GM10266 (cell line): ENCODE measurements around the gene NOSTRIN.
"Not testable (repeated sequence)": the region's sequence is repeated elsewhere in the genome, so short reads cannot be mapped to it uniquely, and the experiment has no call there.

Experiments
- DNase-seq: peaks from one replicate; pipeline ENCODE4 v3.0.0; 2012; ENCODE audit errors: extremely low spot score
- TF ChIP-seq, protein P1 (sequence below): IDR thresholded peaks from 2 replicates; pipeline ENCODE4 v1.5.1; 2012; ENCODE audit warnings: mild to moderate bottlenecking, low read depth; ENCODE audit not compliant: control insufficient read depth, insufficient read depth; ENCODE audit errors: missing control alignments

Gene NOSTRIN

DNA sequence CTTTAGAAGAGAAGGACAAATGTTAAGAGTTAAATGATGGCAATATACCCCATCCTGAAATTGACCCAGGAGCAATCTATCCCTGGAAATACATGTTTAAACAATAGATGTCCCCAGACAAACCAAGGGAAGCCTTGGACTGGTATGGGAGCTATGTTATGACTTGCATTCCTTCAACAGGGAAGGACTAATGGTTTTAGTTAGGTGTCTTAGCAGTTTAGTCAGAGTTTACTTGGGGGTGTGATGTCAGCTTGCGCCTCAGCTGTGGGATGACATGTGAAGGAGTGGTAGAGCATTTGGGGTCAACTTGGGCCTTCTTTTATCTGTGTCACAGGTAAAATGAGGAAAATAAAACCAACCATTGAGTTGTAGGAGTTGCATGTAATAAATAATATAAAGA is 51.0 kb downstream of the NOSTRIN start:
- no peak for DNase-seq
- TF ChIP-seq, protein P1, sequence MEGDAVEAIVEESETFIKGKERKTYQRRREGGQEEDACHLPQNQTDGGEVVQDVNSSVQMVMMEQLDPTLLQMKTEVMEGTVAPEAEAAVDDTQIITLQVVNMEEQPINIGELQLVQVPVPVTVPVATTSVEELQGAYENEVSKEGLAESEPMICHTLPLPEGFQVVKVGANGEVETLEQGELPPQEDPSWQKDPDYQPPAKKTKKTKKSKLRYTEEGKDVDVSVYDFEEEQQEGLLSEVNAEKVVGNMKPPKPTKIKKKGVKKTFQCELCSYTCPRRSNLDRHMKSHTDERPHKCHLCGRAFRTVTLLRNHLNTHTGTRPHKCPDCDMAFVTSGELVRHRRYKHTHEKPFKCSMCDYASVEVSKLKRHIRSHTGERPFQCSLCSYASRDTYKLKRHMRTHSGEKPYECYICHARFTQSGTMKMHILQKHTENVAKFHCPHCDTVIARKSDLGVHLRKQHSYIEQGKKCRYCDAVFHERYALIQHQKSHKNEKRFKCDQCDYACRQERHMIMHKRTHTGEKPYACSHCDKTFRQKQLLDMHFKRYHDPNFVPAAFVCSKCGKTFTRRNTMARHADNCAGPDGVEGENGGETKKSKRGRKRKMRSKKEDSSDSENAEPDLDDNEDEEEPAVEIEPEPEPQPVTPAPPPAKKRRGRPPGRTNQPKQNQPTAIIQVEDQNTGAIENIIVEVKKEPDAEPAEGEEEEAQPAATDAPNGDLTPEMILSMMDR: no peak

DNA sequence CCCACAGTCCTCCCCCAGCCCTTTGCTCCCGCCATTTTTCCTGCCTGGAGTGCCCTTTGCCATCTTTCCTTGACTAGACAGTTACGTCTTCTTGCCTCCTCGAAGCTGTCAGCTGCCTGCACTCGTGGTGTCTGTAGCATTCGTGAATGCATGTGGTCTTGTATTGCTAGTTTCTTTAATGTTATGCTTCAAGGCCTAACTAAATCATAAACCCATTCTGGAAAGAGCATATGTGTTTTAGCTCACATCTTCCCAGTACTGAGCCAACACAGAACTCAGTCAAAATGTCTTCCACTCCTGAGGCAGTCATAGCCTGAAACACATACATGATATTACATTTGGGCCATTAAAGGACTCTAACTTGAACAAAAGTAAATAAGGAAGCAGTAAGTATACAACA is 52.2 kb downstream of the NOSTRIN start:
- no peak for DNase-seq
- TF ChIP-seq, protein P1: no peak

DNA sequence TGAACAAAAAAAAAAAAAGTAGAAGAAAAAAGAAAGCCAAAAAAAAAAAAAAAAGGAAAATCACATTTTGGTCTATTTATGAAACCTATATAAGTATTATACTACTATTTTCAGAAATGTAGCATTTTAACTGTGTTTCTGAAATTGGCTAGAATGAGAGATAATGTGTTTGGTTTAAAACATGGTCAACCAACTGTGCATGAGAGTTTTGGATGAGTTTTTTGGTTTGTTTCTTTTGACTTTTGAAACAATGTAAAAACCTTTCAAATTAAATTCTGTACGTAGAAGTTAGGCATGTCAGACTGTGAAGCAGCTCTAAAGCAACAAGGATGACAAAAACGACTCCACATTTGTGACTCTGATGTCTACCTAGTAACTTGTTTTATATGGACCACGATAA is 53.2 kb downstream of the NOSTRIN start:
- TF ChIP-seq, protein P1: no peak
- no peak for DNase-seq

DNA sequence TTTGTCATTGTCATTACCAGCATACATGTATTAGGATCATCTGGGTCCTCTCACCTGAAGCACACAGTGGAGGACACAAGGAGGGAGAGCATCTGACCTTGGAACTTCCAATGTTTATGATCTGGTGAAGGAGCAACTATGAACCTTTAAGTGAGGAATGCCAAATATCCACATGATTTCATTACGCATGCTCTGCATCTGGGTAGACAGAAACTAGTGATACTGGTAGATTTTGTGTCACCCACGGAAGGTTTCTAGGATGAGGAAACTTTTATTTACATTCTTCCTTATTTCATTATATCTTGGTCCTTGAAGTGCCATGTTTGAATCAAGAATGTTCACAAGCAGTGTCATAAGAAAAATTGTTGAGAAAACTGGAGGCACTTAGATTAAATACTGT is 55.7 kb downstream of the NOSTRIN start:
- TF ChIP-seq, protein P1: no peak
- DNase-seq: no peak

DNA sequence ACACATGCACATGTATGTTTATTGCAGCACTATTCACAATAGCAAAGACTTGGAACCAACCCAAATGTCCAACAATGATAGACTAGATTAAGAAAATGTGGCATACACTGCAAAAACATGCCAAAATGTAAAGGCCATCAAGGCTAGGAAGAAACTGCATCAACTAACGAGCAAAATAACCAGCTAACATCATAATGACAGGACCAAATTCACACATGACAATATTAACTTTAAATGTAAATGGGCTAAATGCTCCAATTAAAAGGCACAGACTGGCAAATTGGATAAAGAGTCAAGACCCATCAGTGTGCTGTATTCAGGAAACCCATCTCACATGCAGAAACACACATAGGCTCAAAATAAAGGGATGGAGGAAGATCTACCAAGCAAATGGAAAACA is 64.7 kb downstream of the NOSTRIN start:
- DNase-seq: not testable (repeated sequence)

DNA sequence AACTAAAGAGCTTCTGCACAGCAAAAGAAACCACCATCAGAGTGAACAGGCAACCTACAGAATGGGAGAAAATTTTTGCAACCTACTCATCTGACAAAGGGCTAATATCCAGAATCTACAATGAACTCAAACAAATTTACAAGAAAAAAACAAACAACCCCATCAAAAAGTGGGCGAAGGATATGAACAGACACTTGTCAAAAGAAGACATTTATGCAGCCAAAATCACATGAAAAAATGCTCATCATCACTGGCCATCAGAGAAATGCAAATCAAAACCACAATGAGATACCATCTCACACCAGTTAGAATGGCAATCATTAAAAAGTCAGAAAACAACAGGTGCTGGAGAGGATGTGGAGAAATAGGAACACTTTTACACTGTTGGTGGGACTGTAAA is 67.9 kb downstream of the NOSTRIN start:
- not testable (repeated sequence) for DNase-seq

DNA sequence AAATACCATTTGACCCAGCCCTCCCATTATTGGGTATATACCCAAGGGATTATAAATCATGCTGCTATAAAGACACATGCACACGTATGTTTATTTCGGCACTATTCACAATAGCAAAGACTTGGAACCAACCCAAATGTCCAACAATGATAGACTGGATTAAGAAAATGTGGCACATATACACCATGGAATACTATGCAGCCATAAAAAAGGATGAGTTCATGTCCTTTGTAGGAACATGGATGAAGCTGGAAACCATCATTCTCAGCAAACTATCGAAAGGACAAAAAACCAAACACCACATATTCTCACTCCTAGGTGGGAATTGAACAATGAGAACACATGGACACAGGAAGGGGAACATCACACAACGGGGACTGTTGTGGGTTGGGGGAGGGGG is 68.4 kb downstream of the NOSTRIN start:
- DNase-seq: not testable (repeated sequence)

DNA sequence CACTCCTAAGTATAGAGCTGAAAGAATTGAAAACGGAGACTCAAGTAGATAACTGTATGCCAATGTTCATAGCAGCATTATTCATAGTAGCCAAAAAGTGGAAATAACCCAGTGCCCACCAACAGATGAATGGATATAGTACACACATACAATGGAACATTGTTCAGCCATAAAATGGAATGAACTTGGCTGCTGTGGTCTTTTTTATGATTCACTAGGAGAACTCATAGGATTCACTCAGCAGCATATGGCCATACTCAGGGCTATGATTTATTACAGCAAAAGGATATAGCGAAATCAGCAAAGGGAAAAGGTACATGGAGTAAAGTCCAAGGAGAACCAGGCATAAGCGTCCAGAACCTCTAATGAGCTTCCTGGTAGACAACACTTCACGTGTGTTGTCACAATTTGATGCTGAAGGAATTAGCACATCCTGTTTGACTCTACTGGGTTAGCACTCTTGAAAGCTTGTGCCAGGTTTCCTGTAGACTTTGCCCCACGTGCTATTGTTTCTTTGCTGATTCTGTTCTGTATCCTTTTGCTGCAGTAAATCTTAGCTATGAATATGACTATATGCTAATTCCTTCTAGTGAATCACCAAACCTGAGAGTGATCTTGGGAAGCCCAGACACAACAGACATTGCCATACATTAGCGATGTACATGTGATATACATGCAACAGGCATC is 72.1 kb downstream of the NOSTRIN start:
- DNase-seq: no peak
- TF ChIP-seq, protein P1: no peak

DNA sequence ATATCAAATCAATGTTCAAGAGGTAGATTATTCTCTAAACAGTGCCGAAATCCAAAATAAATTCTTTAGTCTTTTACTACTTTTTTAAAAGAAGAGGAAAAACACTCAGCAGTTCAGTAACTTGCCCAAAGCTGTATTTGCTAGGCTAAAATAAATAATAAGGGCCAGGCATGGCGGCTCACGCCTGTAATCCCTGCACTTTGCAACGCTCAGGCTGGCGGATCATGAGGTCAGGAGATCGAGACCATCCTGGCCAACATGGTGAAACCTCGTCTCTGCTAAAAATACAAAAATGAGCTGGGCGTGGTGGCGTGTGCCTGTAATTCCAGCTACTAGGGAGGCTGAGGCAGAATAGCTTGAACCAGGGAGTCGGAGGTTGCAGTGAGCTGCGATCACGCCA is 79.7 kb downstream of the NOSTRIN start:
- not testable (repeated sequence) for DNase-seq
